Gastrocnemius medialis (tissue), 4 donors: ENCODE data around the gene MBD3L2. TPM values are rescaled to one million over a fixed set of nuclear protein-coding genes. Genes with fewer than 3 reads are reported as not detected.
"Not testable (repeated sequence)": the region's sequence is repeated elsewhere in the genome, so short reads cannot be mapped to it uniquely, and the experiment has no call there.

Source experiments
- ATAC-seq, 2 donors: fragments of 150-250 bp; one replicate each; pipeline ENCODE4 v1.9.1; 2016
- DNase-seq, 2 donors: peaks; one replicate each; pipeline ENCODE4 v3.0.0-alpha.2; 2019
- H3K27ac ChIP-seq, 4 donors: fragments of 200-600 bp; sonication (generic); 1 replicate in 1 of 4; 2 replicates in 3 of 4; pipeline ENCODE4 v1.5.1; 2016 to 2018; ENCODE audit warnings: mild to moderate bottlenecking in 2 of 4, moderate library complexity in 1 of 4
- H3K27me3 ChIP-seq, 3 donors: fragments of 200-600 bp; sonication (generic) in 2 of 3; 1 replicate in 1 of 3; 2 replicates in 2 of 3; pipeline versions ENCODE4 v1.5.1 to v1.6.0; 2016 to 2019; ENCODE audit warnings: mild to moderate bottlenecking in 1 of 3, moderate library complexity in 1 of 3
- H3K36me3 ChIP-seq, 2 donors: fragments of 200-600 bp; sonication (generic) in 1 of 2; one replicate each; pipeline ENCODE4 v1.5.1; 2017 to 2018
- H3K4me1 ChIP-seq, 2 donors: fragments of 200-600 bp; sonication (generic) in 1 of 2; one replicate each; pipeline ENCODE4 v1.5.1; 2016 to 2017; ENCODE audit warnings: mild to moderate bottlenecking in 2 of 2
- H3K4me3 ChIP-seq, 4 donors: fragments of 200-600 bp; sonication (generic) in 3 of 4; 1 replicate in 1 of 4; 2 replicates in 3 of 4; pipeline ENCODE4 v1.5.1; 2016 to 2019; ENCODE audit warnings: mild to moderate bottlenecking in 2 of 4
- H3K9me3 ChIP-seq, 3 donors: fragments of 200-600 bp; sonication (generic) in 2 of 3; 1 replicate in 1 of 3; 2 replicates in 2 of 3; pipeline ENCODE4 v1.5.1; 2016 to 2019
- POLR2A ChIP-seq, 2 donors: fragments of 450-650 bp; IDR thresholded peaks; one replicate each; pipeline ENCODE4 v1.6.1; 2017; ENCODE audit warnings: antibody characterized with exemption in 2 of 2, mild to moderate bottlenecking in 2 of 2, moderate library complexity in 2 of 2
- in situ Hi-C, 4 donors: fragments of 200-750 bp; cut with MboI; loops; one replicate each; pipeline versions ENCODE4 v1.15.0 to v1.8.0; 2017; ENCODE audit warnings: low sequenced_read_pairs in 4 of 4
- intact Hi-C: fragments of 100-400 bp; cut with DNase I; formaldehyde crosslinking; loops from one replicate; pipeline ENCODE4 v1.15.1; 2023; ENCODE audit warnings: low total_unique reads
- total RNA-seq, 4 donors: library from RNA; depleted of rRNA; stranded (reverse); fragments of >200 nt; gene quantifications; one replicate each; pipeline versions ENCODE4 v1.1.0 to v1.2.3, GENCODE V29; 2016
- TF ChIP-seq, protein P1 (sequence below), 5 experiments: fragments of 450-650 bp in 3 of 5; fragments of 200-600 bp in 2 of 5; sonication (generic) in 2 of 5; IDR thresholded peaks in 4 of 5; conservative IDR thresholded peaks in 1 of 5; 1 replicate in 4 of 5; 2 replicates in 1 of 5; pipeline ENCODE4 v1.5.1; 2016 to 2019; ENCODE audit warnings: antibody characterized with exemption in 5 of 5, mild to moderate bottlenecking in 3 of 5, moderate library complexity in 3 of 5

The MBD3L2 gene
- total RNA-seq, 4 donors from 2014 or later = not detected

GRCh38 chr19:7058576-7058975 is 9.5 kb downstream of the MBD3L2 start, which contains the start of gene MBD3L3:
TSS of gene MBD3L3 (minus strand) at chr19:7058676. CDS start at chr19:7058605, 71 bp downstream.
- in situ Hi-C loops, H3K36me3 ChIP-seq, H3K27me3 ChIP-seq, H3K4me1 ChIP-seq, ATAC-seq, H3K9me3 ChIP-seq, intact Hi-C loops, H3K4me3 ChIP-seq, H3K27ac ChIP-seq, DNase-seq: not testable (repeated sequence)

DNA sequence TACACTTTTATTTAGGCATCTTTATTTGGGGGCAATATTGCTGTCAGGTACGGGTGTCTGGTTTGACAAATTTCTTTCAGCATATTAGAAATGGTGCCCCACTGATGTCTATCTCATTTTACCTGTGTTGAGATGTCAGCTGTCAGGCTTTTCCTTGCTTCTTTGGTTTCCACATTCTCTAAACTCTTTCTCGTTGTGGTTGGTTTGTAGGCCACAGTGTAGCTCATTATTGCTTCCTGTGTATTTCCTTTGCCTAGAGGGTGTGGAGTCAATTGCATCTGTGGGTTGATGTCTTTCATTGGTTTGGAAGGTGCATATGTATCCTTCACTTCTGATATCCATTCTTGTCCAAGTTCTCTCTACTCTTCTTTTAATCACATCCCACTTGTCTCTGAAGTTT is 10.9 kb downstream of the MBD3L2 start:
- intact Hi-C loops, H3K27ac ChIP-seq, DNase-seq, H3K4me3 ChIP-seq, H3K9me3 ChIP-seq, ATAC-seq, H3K4me1 ChIP-seq, H3K36me3 ChIP-seq, in situ Hi-C loops, H3K27me3 ChIP-seq: not testable (repeated sequence)

DNA sequence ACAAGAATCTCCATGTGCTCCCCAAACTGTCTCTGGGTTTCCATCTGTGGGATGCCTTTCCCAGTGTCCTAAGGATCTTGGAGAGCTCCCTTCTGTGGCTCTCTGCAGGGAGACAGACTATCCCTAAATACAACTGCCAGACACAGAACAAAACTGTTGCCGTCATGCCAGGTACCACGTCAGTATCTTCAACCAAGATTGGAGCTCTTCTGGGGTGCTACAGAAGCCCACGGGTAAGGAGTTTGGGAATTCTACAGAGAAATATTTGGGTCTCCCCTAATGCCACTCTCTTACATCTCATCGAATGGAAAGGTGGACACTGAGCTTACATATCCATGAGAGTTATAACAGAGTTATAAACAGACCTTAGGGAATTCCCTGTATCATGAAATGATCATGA is 14.2 kb downstream of the MBD3L2 start:
- ATAC-seq (no peak), DNase-seq (no peak)
- Histone ChIP-seq H3K9me3 (no peaks in the 10 kb centered on the region), H3K27ac (no peak overlapping the region), H3K27me3 (no peaks in the 10 kb centered on the region), H3K4me1 (no peaks in the 10 kb centered on the region), H3K36me3 (no peaks in the 10 kb centered on the region), H3K4me3 (no peak overlapping the region)
- no peak for TF ChIP-seq POLR2A (IDR thresholded peaks at IDR 0.05)
- TF ChIP-seq, protein P1, sequence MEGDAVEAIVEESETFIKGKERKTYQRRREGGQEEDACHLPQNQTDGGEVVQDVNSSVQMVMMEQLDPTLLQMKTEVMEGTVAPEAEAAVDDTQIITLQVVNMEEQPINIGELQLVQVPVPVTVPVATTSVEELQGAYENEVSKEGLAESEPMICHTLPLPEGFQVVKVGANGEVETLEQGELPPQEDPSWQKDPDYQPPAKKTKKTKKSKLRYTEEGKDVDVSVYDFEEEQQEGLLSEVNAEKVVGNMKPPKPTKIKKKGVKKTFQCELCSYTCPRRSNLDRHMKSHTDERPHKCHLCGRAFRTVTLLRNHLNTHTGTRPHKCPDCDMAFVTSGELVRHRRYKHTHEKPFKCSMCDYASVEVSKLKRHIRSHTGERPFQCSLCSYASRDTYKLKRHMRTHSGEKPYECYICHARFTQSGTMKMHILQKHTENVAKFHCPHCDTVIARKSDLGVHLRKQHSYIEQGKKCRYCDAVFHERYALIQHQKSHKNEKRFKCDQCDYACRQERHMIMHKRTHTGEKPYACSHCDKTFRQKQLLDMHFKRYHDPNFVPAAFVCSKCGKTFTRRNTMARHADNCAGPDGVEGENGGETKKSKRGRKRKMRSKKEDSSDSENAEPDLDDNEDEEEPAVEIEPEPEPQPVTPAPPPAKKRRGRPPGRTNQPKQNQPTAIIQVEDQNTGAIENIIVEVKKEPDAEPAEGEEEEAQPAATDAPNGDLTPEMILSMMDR (IDR thresholded peaks at IDR 0.05 in 4 of 5, conservative IDR thresholded peaks at IDR 0.05 in 1 of 5) = no peak
- in situ Hi-C loops (no loop called here), intact Hi-C loops (no loop called here)

- no peak overlapping the region for H3K27ac ChIP-seq
- intact Hi-C loops = no loop called here
- ATAC-seq = no peak
- TF ChIP-seq, protein P1 (IDR thresholded peaks at IDR 0.05 in 4 of 5, conservative IDR thresholded peaks at IDR 0.05 in 1 of 5) = no peak
- TF ChIP-seq POLR2A (IDR thresholded peaks at IDR 0.05) = no peak
- no peaks in the 10 kb centered on the region for H3K4me1 ChIP-seq
- no peaks in the 10 kb centered on the region for H3K27me3 ChIP-seq
- H3K4me3 ChIP-seq = no peak overlapping the region
- H3K9me3 ChIP-seq = no peaks in the 10 kb centered on the region
- H3K36me3 ChIP-seq = no peaks in the 10 kb centered on the region
- DNase-seq = no peak
- in situ Hi-C loops = no loop called here
These were observed 14.8 kb downstream of the MBD3L2 start for GRCh38 chr19:7063764-7064418.

DNA sequence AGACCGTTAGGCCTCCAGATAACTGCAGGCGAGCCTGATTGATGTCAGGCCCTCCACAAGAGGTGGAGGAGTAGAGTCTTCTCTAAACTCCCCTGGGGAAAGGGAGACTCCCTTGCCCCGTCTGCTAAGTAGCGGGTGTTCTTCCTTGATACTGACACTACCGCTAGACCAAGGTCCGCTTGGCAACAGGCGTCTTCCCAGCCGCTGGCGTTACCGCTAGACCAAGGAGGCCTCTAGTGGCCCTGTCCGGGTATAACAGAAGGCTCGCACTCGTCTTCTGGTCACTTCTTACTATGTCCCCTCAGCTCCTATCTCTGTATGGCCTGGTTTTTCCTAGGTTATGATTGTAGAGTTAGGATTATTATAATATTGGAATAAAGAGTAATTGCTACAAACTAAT is 18.0 kb downstream of the MBD3L2 start:
- in situ Hi-C loops, H3K9me3 ChIP-seq, ATAC-seq, intact Hi-C loops, H3K27me3 ChIP-seq, H3K4me1 ChIP-seq, H3K27ac ChIP-seq, DNase-seq, H3K4me3 ChIP-seq: not testable (repeated sequence)
- peaks cover 3 to 19% of the 10 kb centered on the region in 2 donors for H3K36me3 ChIP-seq
- TF ChIP-seq, protein P1 (IDR thresholded peaks at IDR 0.05 in 4 of 5, conservative IDR thresholded peaks at IDR 0.05 in 1 of 5) = peak in 1 of 5 experiments; percentile 30

DNA sequence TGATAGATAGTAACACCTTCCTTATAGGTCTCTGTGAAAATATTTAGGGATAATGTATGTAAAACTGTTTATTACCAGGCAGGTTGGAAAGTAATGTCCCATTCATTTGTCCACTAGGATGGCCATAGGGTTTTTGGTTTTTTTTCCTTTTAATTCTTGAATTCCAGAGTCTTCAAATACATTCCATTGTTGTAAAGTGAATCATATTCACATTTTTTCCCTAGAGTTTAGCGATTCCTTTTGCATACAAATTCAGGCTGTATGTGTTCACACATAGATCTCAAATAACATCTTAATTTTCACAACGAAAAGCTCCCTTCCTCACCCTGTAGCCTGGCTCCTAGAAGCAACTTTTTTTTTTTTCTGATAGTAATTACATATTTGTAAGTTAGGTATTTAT is 18.6 kb downstream of the MBD3L2 start:
- intact Hi-C loops = no loop called here
- H3K27ac ChIP-seq = no peak overlapping the region

More for the DNA sequence above, 18.6 kb downstream of the MBD3L2 start:
- Histone ChIP-seq H3K4me1 (peaks cover 7 to 9% of the 10 kb centered on the region in 2 donors), H3K9me3 (no peaks in the 10 kb centered on the region), H3K27me3 (no peaks in the 10 kb centered on the region), H3K36me3 (peaks cover 3 to 25% of the 10 kb centered on the region in 2 donors), H3K4me3 (no peak overlapping the region)
- DNase-seq (no peak), ATAC-seq (no peak)
- TF ChIP-seq, protein P1 (IDR thresholded peaks at IDR 0.05 in 4 of 5, conservative IDR thresholded peaks at IDR 0.05 in 1 of 5) = no peak
- TF ChIP-seq POLR2A (IDR thresholded peaks at IDR 0.05) = no peak
- in situ Hi-C loops = no loop called here
